G401 (cell line): ENCODE data around the gene EXOSC6. TPM values are rescaled to one million over a fixed set of nuclear protein-coding genes. Genes with fewer than 3 reads are reported as not detected.
"Not testable (repeated sequence)": the region's sequence is repeated elsewhere in the genome, so short reads cannot be mapped to it uniquely, and the experiment has no call there.

Experiments used
- DNase-seq: peaks from one replicate; pipeline ENCODE4 v3.0.0-alpha.2; 2015; ENCODE audit warnings: low spot score
- in situ Hi-C: cut with HindIII; loops from 2 replicates; pipeline ENCODE4 v1.10.0; 2016; ENCODE audit warnings: low sequenced_read_pairs, mixed read lengths
- total RNA-seq: library from RNA; depleted of rRNA; stranded (reverse); fragments of >200 nt; shearing (Covaris generic); gene quantifications from 2 replicates; pipeline ENCODE4 v1.2.3, GENCODE V29; 2014; rRNA removed

The EXOSC6 gene
- total RNA-seq, 1 experiment from 2014 or later = 29.6 TPM

- in situ Hi-C loops, DNase-seq: not testable (repeated sequence)
Observed at GRCh38 chr16:70204668-70205405, 46.9 kb downstream of the EXOSC6 start.

- DNase-seq, in situ Hi-C loops: not testable (repeated sequence)
Observed at GRCh38 chr16:70204010-70204409, 47.7 kb downstream of the EXOSC6 start.

- in situ Hi-C loops, DNase-seq: not testable (repeated sequence)
Observed at GRCh38 chr16:70203508-70203907, 48.2 kb downstream of the EXOSC6 start.

GRCh38 chr16:70200063-70200462 is 51.7 kb downstream of the EXOSC6 start:
- in situ Hi-C loops, DNase-seq: not testable (repeated sequence)

GRCh38 chr16:70199170-70199569 is 52.6 kb downstream of the EXOSC6 start:
- in situ Hi-C loops, DNase-seq: not testable (repeated sequence)

GRCh38 chr16:70198666-70199065 is 53.1 kb downstream of the EXOSC6 start:
- in situ Hi-C loops, DNase-seq: not testable (repeated sequence)

GRCh38 chr16:70198230-70198629 is 53.5 kb downstream of the EXOSC6 start:
- DNase-seq, in situ Hi-C loops: not testable (repeated sequence)

GRCh38 chr16:70197611-70198010 is 54.1 kb downstream of the EXOSC6 start:
- DNase-seq, in situ Hi-C loops: not testable (repeated sequence)

Other genes starting within 250 kb of the EXOSC6 start
- 6.6 and 14.9 TPM in 2 replicates for gene PDPR, start 137.6 kb downstream of the EXOSC6 start, total RNA-seq
- not detected in 2 replicates for gene CLEC18C, start 78.2 kb downstream of the EXOSC6 start, total RNA-seq
- gene AARS1, start 37.6 kb upstream of the EXOSC6 start, total RNA-seq = 73.5 and 95.4 TPM in 2 replicates
- 40.9 and 65.2 TPM in 2 replicates for gene DDX19B, start 47.2 kb upstream of the EXOSC6 start, total RNA-seq
- 39.3 and 69.5 TPM in 2 replicates for gene DDX19A, start 95.0 kb upstream of the EXOSC6 start, total RNA-seq
- gene ST3GAL2, start 187.2 kb upstream of the EXOSC6 start, total RNA-seq = 32.7 and 35.9 TPM in 2 replicates
- gene FCSK, start 202.7 kb upstream of the EXOSC6 start, total RNA-seq = 12.9 and 15.8 TPM in 2 replicates